Caco-2 (cell line): ENCODE measurements around the gene ZNRF1. TPM values are rescaled to one million over a fixed set of nuclear protein-coding genes. Genes with fewer than 3 reads are reported as not detected.

Experiments
- BruUV-seq: library from RNA; stranded (reverse); fragments of 400-500 nt; replicated peaks from 2 replicates; lab custom pipeline; 2021; lab: Mats Ljungman, UMichigan
- CTCF ChIA-PET: fragments of 300-600 bp; sonication (Branson Sonifier 250); formaldehyde crosslinking; loops from one replicate; lab custom pipeline; 2022; ENCODE audit warnings: antibody characterized with exemption; lab: Charles Lee
- POLR2A ChIA-PET: fragments of 300-600 bp; sonication (Branson Sonifier 250); formaldehyde crosslinking; loops from one replicate; lab custom pipeline; 2022; ENCODE audit warnings: antibody characterized with exemption; lab: Charles Lee
- DNase-seq, 2 experiments: peaks; one replicate each; pipeline versions ENCODE4 v3.0.0 to v3.0.0-alpha.2; 2020 to 2022
- H3K27me3 ChIP-seq: replicated peaks from 2 replicates; pipeline ENCODE4 v1.6.0; 2011; ENCODE audit warnings: low read length; ENCODE audit not compliant: control insufficient read depth, insufficient read depth
- H3K36me3 ChIP-seq: 2 replicates; pipeline ENCODE4 v1.5.1; 2011; ENCODE audit warnings: low read length; ENCODE audit not compliant: control insufficient read depth, insufficient read depth
- H3K4me1 ChIP-seq: fragments of 250-450 bp; sonication (Bioruptor Pico); 2 replicates; pipeline ENCODE4 v1.5.1; 2020; ENCODE audit warnings: mild to moderate bottlenecking
- H3K4me3 ChIP-seq: 2 replicates; pipeline ENCODE4 v1.5.1; 2011; ENCODE audit warnings: low read depth, mild to moderate bottlenecking, control low read depth, low read length
- H3K9me3 ChIP-seq: fragments of 250-450 bp; sonication (Bioruptor Pico); 2 replicates; pipeline ENCODE4 v1.5.1; 2020; ENCODE audit warnings: mild to moderate bottlenecking, moderate library complexity
- H3K27ac Mint-ChIP-seq: one replicate; pipeline ENCODE4 v1.8.0; 2022; ENCODE audit warnings: mixed read lengths; ENCODE audit not compliant: unreplicated experiment
- H3K27me3 Mint-ChIP-seq: one replicate; pipeline ENCODE4 v1.8.0; 2022; ENCODE audit warnings: mixed read lengths; ENCODE audit not compliant: insufficient read depth, unreplicated experiment
- H3K36me3 Mint-ChIP-seq: one replicate; pipeline ENCODE4 v1.8.0; 2022; ENCODE audit warnings: mild to moderate bottlenecking, mixed read lengths; ENCODE audit not compliant: insufficient read depth, unreplicated experiment
- H3K4me1 Mint-ChIP-seq: one replicate; pipeline ENCODE4 v1.8.0; 2022; ENCODE audit warnings: low read depth, mixed read lengths; ENCODE audit not compliant: unreplicated experiment
- H3K4me3 Mint-ChIP-seq: one replicate; pipeline ENCODE4 v1.8.0; 2022; ENCODE audit warnings: mild to moderate bottlenecking, moderate library complexity, mixed read lengths; ENCODE audit not compliant: unreplicated experiment
- H3K9me3 Mint-ChIP-seq: one replicate; pipeline ENCODE4 v1.8.0; 2022; ENCODE audit warnings: mixed read lengths; ENCODE audit not compliant: unreplicated experiment
- intact Hi-C: fragments of 100-400 bp; cut with micrococcal nuclease; formaldehyde crosslinking; loops from one replicate; pipeline ENCODE4 v1.10.0; 2022; ENCODE audit not compliant: unreplicated experiment
- total RNA-seq: library from RNA; stranded (reverse); gene quantifications from 2 replicates; pipeline ENCODE4 v1.2.3, GENCODE V29; 2022
- TF ChIP-seq, protein P1 (sequence below), 2 experiments: fragments of 200-600 bp in 1 of 2; IDR thresholded peaks; 1 replicate in 1 of 2; 2 replicates in 1 of 2; pipeline versions ENCODE4 v1.5.1 to v1.8.0; 2011 to 2022; ENCODE audit warnings: antibody characterized with exemption in 1 of 2, control low read depth in 1 of 2, inconsistent platforms in 1 of 2, low read depth in 1 of 2, low read length in 1 of 2, mild to moderate bottlenecking in 1 of 2, moderate library complexity in 1 of 2; ENCODE audit not compliant: insufficient read depth in 1 of 2, severe bottlenecking in 1 of 2, unreplicated experiment in 1 of 2

ZNRF1 gene
- total RNA-seq, 1 experiment from 2014 or later, result 68.6 TPM

DNA sequence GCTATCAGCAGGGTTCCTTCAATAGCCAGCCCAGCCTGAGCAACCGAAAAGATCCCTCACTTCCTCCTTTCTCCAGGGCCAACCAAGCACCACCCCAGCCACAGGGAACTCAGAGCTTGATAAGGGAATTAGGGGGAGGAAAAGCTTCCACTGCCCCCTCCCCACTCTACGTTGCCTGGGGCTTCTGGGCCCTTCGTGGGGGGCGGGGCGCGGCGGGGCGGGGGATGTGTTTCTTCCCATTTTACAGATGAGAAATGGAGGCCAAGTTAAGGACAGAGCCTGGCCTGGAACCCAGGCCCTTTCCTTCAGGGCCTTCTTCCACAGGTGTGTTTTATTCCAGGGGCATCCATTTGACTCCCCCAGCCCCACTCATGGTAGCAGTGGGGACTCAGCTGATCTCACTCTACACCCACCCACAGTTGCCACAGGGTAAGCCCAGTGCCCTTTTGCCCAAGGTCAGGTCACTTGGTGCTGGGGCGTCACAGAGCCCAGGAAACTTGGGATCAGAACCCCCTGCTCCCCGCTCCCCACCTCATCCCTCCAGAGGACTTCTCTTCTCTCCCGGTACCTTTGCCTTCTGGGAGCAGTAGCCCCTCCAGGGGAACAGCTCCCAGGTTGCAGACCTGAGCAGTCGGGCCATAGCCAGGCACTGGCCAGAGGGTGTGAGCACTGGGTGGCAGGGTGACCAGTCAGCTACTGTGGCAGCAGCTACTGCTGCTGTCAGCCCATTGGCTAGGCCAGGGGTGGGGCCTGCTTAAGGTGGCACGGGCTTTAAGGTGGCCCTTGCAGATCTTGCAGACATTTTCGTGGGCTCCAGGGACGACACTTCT is 117.5 kb downstream of the ZNRF1 start, which contains the start of gene LDHD:
TSS of gene LDHD (minus strand) at position 700 of the 830 bp plus-strand sequence. CDS start at position 640, 60 bp downstream.
- TF ChIP-seq, protein P1, sequence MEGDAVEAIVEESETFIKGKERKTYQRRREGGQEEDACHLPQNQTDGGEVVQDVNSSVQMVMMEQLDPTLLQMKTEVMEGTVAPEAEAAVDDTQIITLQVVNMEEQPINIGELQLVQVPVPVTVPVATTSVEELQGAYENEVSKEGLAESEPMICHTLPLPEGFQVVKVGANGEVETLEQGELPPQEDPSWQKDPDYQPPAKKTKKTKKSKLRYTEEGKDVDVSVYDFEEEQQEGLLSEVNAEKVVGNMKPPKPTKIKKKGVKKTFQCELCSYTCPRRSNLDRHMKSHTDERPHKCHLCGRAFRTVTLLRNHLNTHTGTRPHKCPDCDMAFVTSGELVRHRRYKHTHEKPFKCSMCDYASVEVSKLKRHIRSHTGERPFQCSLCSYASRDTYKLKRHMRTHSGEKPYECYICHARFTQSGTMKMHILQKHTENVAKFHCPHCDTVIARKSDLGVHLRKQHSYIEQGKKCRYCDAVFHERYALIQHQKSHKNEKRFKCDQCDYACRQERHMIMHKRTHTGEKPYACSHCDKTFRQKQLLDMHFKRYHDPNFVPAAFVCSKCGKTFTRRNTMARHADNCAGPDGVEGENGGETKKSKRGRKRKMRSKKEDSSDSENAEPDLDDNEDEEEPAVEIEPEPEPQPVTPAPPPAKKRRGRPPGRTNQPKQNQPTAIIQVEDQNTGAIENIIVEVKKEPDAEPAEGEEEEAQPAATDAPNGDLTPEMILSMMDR (IDR thresholded peaks at IDR 0.05; ENCODE audit: insufficient read depth in 1 of 2, low read depth in 1 of 2, low read length in 1 of 2, severe bottlenecking in 1 of 2, unreplicated experiment in 1 of 2), result no peak
- no TSS peak for BruUV-seq
- H3K27ac Mint-ChIP-seq, result peak within 1 kb of the TSS; percentile 74

GRCh38 chr16:75116911-75117245 is 118.1 kb downstream of the ZNRF1 start:
- no peak for DNase-seq
- BruUV-seq, result no TSS peak
- Mint-ChIP-seq H3K27me3 (no peaks in the 10 kb centered on the region), H3K9me3 (peaks cover 10% of the 10 kb centered on the region), H3K36me3 (peaks cover 47% of the 10 kb centered on the region), H3K27ac (peak overlapping the region; percentile 74), H3K4me1 (peaks cover 35% of the 10 kb centered on the region), H3K4me3 (peak overlapping the region; percentile 65)
- CTCF ChIA-PET, result no interaction called here
- Histone ChIP-seq H3K36me3 (peaks cover 1% of the 10 kb centered on the region; the same call in 1 of the 2 replicates), H3K4me1 (peaks cover 39% of the 10 kb centered on the region), H3K27me3 (no peaks in the 10 kb centered on the region), H3K9me3 (peaks cover 14% of the 10 kb centered on the region), H3K4me3 (no peak overlapping the region)
- POLR2A ChIA-PET, result no interaction called here
- intact Hi-C loops, result no loop called here
- TF ChIP-seq, protein P1 (IDR thresholded peaks at IDR 0.05; ENCODE audit: insufficient read depth in 1 of 2, low read depth in 1 of 2, low read length in 1 of 2, severe bottlenecking in 1 of 2, unreplicated experiment in 1 of 2), result no peak

More for the DNA sequence above, 117.5 kb downstream of the ZNRF1 start, which contains the start of gene LDHD:
- peaks cover 4% of the 10 kb centered on the region for H3K9me3 Mint-ChIP-seq
- ChIA-PET CTCF (no interaction called here), POLR2A (interaction anchor here (0.6 kb wide), 2 partner anchors 9 to 71 kb away, joined by 5 to 6 read pairs; no protein-coding TSS in a partner anchor)
- H3K9me3 ChIP-seq, result peaks cover 8% of the 10 kb centered on the region
- no peaks in the 10 kb centered on the region for H3K27me3 Mint-ChIP-seq
- DNase-seq, result peak; percentile 66 to 82
- intact Hi-C loops, result no loop called here
- no peaks in the 10 kb centered on the region for H3K27me3 ChIP-seq
- H3K4me3 ChIP-seq, result peak within 1 kb of the TSS; percentile 36
- H3K4me1 ChIP-seq, result peaks cover 45% of the 10 kb centered on the region
- H3K36me3 Mint-ChIP-seq, result peaks cover 53% of the 10 kb centered on the region
- H3K4me3 Mint-ChIP-seq, result peak within 1 kb of the TSS; percentile 65
- peaks cover 35% of the 10 kb centered on the region for H3K4me1 Mint-ChIP-seq
- H3K36me3 ChIP-seq, result peaks cover 1% of the 10 kb centered on the region; the same call in 1 of the 2 replicates

DNA sequence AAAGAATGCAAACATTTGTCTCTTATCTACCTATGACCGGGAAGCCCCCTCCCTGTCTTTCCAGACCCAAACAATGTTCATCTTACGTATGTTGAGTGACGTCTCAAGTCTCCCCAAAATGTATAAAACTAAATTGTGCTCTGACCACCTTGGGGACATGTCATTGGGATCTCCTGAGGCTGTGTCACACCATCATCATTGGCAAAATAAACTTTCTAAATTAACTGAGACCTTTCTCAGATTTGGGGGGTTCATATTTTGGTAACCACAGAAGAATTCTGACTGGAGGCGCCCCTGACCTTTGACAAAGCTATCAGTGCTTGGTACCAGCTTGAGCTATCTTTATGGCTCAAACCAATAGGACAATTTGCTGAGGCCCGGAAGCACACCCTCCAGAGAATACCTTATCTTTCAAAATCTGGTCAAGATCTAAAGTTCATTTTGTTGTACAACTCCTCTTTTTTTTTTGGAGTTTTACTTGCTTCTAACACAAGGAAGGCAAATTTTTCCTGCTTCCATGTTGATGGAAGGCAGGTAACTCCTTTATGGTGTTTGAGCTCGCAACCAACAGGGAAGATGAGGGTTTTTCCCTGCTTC is 120.2 kb downstream of the ZNRF1 start:
- BruUV-seq, result no TSS peak
- Histone ChIP-seq H3K4me1 (peaks cover 37% of the 10 kb centered on the region), H3K36me3 (peaks cover 1% of the 10 kb centered on the region), H3K9me3 (peaks cover 26% of the 10 kb centered on the region), H3K4me3 (peak overlapping the region; percentile 40), H3K27me3 (no peaks in the 10 kb centered on the region)
- intact Hi-C loops, result no loop called here
- Mint-ChIP-seq H3K9me3 (peaks cover 17% of the 10 kb centered on the region), H3K4me1 (peaks cover 25% of the 10 kb centered on the region), H3K36me3 (peaks cover 27% of the 10 kb centered on the region), H3K4me3 (peak overlapping the region; percentile 66), H3K27ac (peak overlapping the region; percentile 67), H3K27me3 (no peaks in the 10 kb centered on the region)
- peak; percentile 42 to 74 for DNase-seq
- ChIA-PET POLR2A (interaction anchor here (0.7 to 1.0 kb wide), 2 partner anchors 134 to 186 kb away, joined by 5 to 6 read pairs; partner anchors contain the start of gene WDR59), CTCF (interaction anchor here (1.1 to 1.2 kb wide), 2 partner anchors 12 to 134 kb away, joined by 3 to 5 read pairs; partner anchors contain the start of gene WDR59)
- TF ChIP-seq, protein P1 (IDR thresholded peaks at IDR 0.05; ENCODE audit: insufficient read depth in 1 of 2, low read depth in 1 of 2, low read length in 1 of 2, severe bottlenecking in 1 of 2, unreplicated experiment in 1 of 2), result no peak
